Smooth muscle cell of the pulmonary artery (primary cell): ENCODE results near the gene B4GALT2. TPM values are rescaled to one million over a fixed set of nuclear protein-coding genes. Genes with fewer than 3 reads are reported as not detected.

Experiments
- total RNA-seq: library from RNA; depleted of rRNA; stranded (reverse); fragments of >200 nt; gene quantifications from 2 replicates; pipeline ENCODE4 v1.2.3, GENCODE V29; 2014

Gene B4GALT2, protein sequence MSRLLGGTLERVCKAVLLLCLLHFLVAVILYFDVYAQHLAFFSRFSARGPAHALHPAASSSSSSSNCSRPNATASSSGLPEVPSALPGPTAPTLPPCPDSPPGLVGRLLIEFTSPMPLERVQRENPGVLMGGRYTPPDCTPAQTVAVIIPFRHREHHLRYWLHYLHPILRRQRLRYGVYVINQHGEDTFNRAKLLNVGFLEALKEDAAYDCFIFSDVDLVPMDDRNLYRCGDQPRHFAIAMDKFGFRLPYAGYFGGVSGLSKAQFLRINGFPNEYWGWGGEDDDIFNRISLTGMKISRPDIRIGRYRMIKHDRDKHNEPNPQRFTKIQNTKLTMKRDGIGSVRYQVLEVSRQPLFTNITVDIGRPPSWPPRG
- total RNA-seq: 116 and 142 TPM in 2 replicates

DNA sequence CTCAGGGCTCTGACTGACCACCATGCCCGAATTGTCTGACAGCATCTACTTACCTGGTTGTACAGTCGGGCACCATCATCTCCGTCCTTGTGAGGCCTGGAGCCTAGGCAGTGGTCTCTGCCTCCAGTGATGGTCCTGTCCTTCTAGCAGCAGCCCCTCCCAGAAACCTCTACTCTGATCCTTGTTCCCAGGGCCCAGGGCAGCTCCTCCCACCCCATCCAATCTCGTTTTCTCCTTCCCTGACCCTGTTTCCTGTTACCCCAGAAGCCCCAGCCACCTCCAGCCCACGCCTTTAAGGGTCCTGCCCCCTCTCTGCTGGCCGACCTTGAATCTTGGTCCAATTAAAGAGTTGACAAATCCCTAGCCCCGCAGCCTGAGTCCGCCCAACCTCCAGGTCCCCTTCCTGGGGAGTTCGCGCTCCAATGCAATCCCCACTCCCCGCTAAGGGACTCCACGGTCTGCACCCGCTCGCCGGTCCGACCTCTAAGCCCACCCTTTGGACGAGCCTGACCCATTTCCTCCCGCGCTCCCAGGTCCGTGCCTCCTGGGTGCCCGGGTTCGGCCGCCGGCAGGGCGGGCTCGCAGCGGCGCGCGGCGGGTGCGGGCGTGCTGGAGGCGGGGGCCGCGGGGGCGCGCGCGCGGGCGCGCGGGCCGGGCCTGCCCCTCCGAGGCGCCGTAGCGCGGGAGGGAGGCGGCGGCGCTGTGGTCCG is at the start of gene B4GALT2:
TSS of gene B4GALT2 (plus strand) at position 660 of the 710 bp plus-strand sequence. CDS start 1,951 bp downstream, outside the sequence.

DNA sequence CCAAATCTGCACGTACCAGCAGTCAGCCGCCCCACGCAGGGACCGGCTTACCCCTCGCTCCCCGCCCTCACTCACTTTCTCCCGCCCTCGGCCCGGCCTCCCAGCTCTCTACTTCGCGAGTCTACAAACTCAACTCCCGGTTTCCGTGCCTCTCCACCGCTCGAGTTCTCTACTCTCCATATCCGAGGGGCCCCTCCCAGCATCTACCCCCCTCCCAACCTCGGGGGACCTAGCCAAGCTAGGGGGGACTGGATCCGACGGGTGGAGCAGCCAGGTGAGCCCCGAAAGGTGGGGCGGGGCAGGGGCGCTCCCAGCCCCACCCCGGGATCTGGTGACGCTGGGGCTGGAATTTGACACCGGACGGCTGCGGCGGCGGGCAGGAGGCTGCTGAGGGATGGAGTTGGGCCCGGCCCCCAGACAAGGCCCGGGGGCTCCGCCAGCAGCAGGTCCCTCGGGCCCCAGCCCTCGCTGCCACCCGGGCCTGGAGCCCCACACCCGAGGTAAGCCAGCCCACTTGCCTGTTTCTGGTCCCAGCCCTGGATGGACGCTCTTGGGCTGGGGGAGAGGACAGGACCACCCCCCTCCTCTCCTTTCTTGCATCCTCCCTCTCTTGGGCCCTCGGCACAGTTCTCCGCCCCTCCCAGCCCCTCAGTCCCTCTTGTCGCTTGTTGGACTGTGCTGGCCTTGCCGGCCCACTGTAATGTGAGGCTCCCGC is 45.5 kb upstream of the B4GALT2 start, which contains the start of gene ARTN:
TSS of gene ARTN (plus strand) at position 416 of the 715 bp plus-strand sequence. CDS start 1,856 bp downstream, outside the sequence.

DNA sequence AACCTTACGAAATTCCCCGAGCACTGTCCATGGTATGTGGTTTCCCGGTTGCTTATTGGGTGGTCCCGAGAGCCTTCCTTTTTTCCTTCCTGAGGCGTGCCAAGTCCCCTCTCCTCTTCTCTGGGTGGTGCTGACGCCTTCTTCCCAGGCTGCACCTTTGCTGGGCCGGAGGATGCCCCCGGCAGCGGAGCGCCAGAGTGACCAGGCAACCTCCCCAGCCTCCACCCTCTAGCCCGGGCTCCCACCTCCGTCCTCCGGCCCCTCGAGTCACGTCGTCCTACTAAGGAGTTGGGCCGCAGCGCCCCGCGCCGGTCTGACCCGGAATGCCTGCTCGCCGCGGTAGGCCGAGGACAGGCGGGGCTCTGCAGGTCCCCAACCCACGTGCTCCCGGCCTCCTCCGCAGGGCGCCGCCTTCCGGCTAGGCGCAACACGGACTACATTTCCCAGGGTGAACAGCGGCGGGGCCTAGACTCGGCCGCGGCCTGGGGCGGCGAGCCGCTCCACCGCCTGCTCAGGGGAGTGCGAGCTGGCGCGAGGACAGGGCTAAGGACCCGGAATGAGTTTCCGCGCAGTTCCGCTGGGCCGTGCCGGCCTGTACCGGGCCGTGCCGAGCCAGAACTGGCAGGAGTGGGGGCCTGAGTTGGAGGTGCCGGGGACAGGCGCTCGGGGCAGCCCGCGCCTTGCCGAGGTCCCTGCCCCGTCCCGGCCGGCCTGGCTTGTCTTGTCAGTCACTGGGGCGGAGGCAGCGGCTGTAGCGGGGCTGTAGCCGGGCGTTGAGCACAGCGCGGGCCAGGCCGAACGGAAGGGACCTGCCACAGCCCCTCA is 32.6 kb upstream of the B4GALT2 start, which contains the start of gene IPO13:
TSS of gene IPO13 (plus strand) at position 715 of the 825 bp plus-strand sequence. CDS start 651 bp downstream, outside the sequence.

DNA sequence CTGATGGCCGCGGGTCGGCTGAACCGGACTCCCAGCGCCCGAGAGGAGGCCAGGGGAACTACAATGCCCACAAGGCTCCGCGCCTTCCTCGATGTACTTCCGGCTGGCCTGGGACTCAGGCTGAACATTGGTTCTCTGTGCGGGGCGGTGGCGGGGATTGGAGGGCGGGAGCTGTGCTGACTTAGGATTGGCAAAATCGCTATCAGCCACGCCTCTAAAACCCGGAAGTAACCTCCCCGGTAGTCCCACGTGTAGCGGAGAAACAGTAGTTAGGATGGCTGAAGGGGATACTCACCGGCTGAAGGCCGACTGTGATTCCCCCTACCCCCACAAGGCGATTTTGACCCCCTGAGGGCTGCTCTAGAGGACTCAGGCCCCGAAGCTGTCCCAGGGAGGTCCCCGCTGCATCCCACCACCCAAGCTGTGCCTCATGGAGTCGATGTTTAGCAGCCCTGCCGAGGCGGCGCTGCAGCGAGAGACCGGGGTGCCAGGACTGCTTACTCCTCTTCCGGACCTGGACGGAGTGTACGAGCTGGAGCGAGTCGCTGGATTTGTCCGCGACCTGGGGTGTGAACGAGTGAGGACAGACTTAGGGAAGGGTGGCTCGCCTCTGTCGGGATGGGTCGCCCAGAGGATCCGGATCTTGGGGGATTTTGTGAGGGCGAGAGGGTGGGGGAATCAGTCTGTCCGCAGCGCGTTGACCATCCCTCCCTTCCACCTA is 9.1 kb upstream of the B4GALT2 start, which contains the start of gene DPH2:
TSS of gene DPH2 (plus strand) at position 265 of the 721 bp plus-strand sequence. CDS start at position 431, 166 bp downstream.

DNA sequence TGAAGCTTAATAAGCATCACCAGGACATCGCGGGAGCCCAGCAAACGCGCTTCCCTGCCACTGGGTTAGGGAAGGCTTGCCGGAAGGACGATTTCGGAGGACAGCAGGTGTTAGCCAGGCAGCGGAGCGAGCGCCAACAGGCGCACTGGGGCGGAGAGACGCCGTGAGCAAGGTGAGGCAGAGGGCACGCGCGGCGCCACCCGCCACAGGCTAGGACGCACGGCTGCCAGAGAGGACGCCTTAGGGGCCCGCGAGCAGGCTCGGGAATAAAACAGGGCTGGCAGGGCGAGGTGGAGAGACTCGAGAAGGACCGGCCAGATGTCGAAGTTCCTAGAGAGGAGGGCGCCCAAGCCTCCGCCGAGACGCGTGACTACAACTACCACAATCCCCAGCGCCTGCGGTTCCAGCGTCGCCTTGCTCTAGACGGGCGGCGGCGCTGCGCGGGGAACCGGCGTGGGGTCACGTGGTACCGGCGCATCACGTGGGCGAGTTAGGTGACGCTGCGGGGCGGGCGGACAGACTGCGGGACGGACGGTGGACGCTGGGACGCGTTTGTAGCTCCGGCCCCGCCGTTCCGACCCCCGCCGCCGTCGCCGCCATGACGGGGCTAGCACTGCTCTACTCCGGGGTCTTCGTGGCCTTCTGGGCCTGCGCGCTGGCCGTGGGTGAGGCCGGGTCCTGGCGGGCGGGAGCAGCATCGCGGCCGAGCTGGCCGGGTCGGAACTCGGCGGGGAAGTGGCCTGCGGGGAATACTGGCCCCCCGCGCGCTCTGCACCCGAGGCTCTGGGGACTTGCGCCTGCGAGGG is 4.4 kb upstream of the B4GALT2 start, which contains the start of gene ATP6V0B:
TSS of gene ATP6V0B (plus strand) at position 518 of the 806 bp plus-strand sequence. CDS start at position 599, 81 bp downstream.

DNA sequence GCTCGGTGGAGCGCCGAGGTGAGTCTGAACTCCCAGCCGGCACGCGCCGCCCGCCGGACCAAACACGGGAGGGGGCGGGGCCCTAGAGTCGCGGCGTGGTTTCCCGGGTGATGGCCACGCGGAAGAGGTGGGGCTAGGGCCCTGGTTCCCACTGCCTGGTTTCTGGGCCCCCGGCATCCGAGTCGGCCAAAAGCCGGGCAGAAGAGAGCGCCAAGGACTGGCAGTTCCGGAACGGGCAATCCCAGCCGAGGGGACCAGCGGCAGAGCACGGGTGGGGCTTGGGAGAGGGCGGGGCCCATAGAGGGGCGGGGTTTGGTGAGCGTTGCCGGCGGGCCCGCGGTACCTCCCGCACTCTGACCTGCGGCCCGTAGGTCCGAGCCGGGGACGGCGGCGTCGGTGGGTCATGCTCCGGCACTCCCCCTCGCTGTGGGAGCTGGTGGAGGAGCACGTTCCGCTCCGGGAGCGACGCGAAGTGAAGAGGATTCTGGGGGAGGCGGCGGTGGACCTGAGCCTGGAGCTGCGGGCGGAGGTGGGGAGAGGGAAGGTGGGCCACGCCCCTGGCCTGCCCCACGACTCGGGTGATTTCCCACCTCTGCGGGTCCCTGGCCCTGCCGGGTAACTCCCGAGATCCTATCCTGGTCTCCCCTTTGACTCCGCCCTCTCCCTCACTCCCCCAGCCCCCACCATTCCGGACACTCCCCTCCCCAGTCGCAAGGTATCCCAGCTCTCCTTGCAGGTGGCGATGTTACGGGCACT is 12.6 kb downstream of the B4GALT2 start, which contains the start of gene CCDC24:
TSS of gene CCDC24 (plus strand) at position 124 of the 756 bp plus-strand sequence. CDS start at position 404, 280 bp downstream.

DNA sequence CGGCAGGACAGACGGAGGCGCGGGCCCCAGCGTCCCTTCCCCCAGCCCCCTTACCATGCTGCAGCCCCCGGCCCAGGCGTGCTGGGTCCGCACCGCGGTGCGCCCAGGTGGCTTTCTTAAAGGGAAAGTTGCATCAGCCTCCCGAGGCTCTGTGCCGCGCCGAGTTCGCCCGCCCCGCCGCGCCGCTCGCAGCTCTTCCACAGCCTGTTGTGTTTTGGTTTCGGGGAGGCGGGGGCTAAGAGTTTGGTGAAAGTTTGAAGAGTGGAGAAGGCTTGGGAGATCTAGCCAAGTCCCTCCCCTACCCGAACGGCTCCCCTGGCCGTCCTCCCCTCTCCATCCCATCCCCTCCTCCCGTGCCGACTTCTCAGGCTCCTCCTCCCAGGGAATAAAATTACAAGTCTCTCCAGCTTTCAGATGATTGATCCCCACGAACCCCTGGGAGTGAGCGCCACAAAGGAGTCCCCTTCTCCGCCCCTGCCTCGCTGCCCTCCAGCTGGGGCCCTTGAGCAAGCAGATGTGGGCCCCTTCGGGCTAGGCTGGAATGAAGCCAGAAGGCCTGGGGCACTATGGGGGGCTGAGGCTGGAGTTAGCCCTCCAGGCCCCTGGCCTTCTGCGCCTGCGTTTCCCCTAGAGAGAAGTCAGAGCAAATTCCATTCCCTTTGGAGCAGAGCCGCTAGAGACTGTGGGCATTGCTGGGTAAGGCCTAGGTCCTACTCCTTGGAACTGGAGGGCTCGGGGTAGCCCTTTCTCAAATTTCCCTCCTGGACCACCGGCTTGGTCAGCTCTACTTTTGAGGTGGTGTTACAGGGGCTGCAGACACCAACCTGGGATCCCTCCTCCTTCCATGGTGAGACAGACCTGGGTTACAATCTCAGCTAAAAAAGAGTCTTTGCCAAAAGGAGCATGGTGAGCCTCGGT is 52.5 kb downstream of the B4GALT2 start, which contains the start of gene SLC6A9:
TSS of gene SLC6A9 (minus strand) at position 211 of the 918 bp plus-strand sequence. CDS start 7,185 bp downstream, outside the sequence.

Other genes starting within 250 kb of the B4GALT2 start
- 0.07 and 0.63 TPM in 2 replicates for gene ARTN, start 45.4 kb upstream of the B4GALT2 start, total RNA-seq
- 24.6 and 30.7 TPM in 2 replicates for gene IPO13, start 32.3 kb upstream of the B4GALT2 start, total RNA-seq
- gene DPH2, start 9.2 kb upstream of the B4GALT2 start, total RNA-seq: 12.3 and 22.8 TPM in 2 replicates
- gene ATP6V0B, start 4.2 kb upstream of the B4GALT2 start, total RNA-seq: 107 and 134 TPM in 2 replicates
- gene CCDC24, start 12.4 kb downstream of the B4GALT2 start, total RNA-seq: 5.1 and 6.3 TPM in 2 replicates
- 15.1 and 16.2 TPM in 2 replicates for gene SLC6A9, start 52.3 kb downstream of the B4GALT2 start, total RNA-seq
- gene KLF17, start 139.6 kb downstream of the B4GALT2 start, total RNA-seq: 0.13 TPM in 2 replicates
- not detected in 2 replicates for gene KLF18, start 162.4 kb downstream of the B4GALT2 start, total RNA-seq
- gene DMAP1, start 234.3 kb downstream of the B4GALT2 start, total RNA-seq: 13.7 and 19.8 TPM in 2 replicates